Pancreas (tissue), 10 donors: ENCODE measurements around the gene BAK1. TPM values are rescaled to one million over a fixed set of nuclear protein-coding genes. Genes with fewer than 3 reads are reported as not detected.

Experiments used
- ATAC-seq, 4 donors: fragments of 200-7000 bp; cut with Tn5 transposase; one replicate each; pipeline versions ENCODE4 v1.8.0 to v1.9.1; 2020; ENCODE audit warnings: mild to moderate bottlenecking in 4 of 4, moderate library complexity in 4 of 4
- DNase-seq, 6 donors: peaks; one replicate each; pipeline ENCODE4 v3.0.0-alpha.2; 2020
- FAIRE-seq: peaks from 2 replicates; lab custom pipeline; 2012; peaks lifted over from hg19 to GRCh38; lab: Jason Lieb, UNC
- H3K27ac ChIP-seq, 4 donors: fragments of 200-600 bp; sonication (generic); 1 replicate in 3 of 4; 2 replicates in 1 of 4; pipeline versions ENCODE4 v1.5.0 to v1.8.0; 2020
- H3K27me3 ChIP-seq, 4 donors: fragments of 200-600 bp; one replicate each; pipeline ENCODE4 v1.8.0; 2021
- H3K36me3 ChIP-seq, 3 donors: fragments of 200-600 bp; sonication (generic) in 1 of 3; one replicate each; pipeline versions ENCODE4 v1.5.0 to v1.8.0; 2020 to 2021
- H3K4me1 ChIP-seq, 3 donors: fragments of 200-600 bp; one replicate each; pipeline ENCODE4 v1.8.0; 2021
- H3K4me3 ChIP-seq, 4 donors: fragments of 200-600 bp; sonication (generic) in 2 of 4; one replicate each; pipeline versions ENCODE4 v1.5.0 to v1.8.0; 2020 to 2021
- H3K9me3 ChIP-seq, 4 donors: fragments of 200-600 bp; one replicate each; pipeline ENCODE4 v1.8.0; 2021
- CTCF ChIP-seq, 4 donors: fragments of 200-600 bp; sonication (generic) in 3 of 4; IDR thresholded peaks; one replicate each; pipeline versions ENCODE4 v1.5.0 to v1.8.0; 2021; ENCODE audit warnings: antibody characterized with exemption in 4 of 4
- WGBS, 2 donors: extraction: QIAGEN DNeasy Blood & Tissue Kit; methylation state at CpG; one replicate each; pipeline ENCODE4 v1.1.7; 2013; 5-methylcytosine and 5-hydroxymethylcytosine counted together
- intact Hi-C, 3 donors: fragments of 100-400 bp; cut with DNase I; formaldehyde crosslinking; loops; one replicate each; pipeline versions ENCODE4 v1.11.1 to v1.14.2; 2022
- polyA plus RNA-seq, 2 donors: library from polyadenylated mRNA; stranded (reverse); fragments of 200-250 nt; gene quantifications; one replicate each; pipeline ENCODE4 v1.2.3, GENCODE V29; 2013
- total RNA-seq, 6 donors: library from RNA; stranded (reverse); fragmentation: NEBNext Ultra II Directional in 4 of 6; extraction: Animal tissue kit (Norgen Biotek cat#: 25700) in 4 of 6; gene quantifications; one replicate each; pipeline versions ENCODE4 v1.2.1 to v1.2.4, GENCODE V29; 2021 to 2023
- donor health status: healthy with polysubstance abuse.
- donor health status: DM: no; HTN: no; CAD: no; lungs with moderate emphysema.
- donor health status: DM: no; HTN: no; CAD: no.
- donor health status: control.
- donor health status: control.
- donor health status: Bipolar disorder and iron deficiency.
- donor health status: DM: yes; HTN: yes; CAD: no.
- donor health status: DM: no; HTN: no; CAD: no.
- donor health status: DM: no; HTN: no; CAD: no.
- donor health status: DM: yes; HTN: yes; CAD: no.

The BAK1 gene
- total and polyA plus RNA-seq, 8 donors = 5.6 to 11.2 (median 7.3) TPM

- FAIRE-seq (no peak), ATAC-seq (peak in 3 of 4 donors; percentile 7 to 23 (median 13)), DNase-seq (no peak)
- no peak overlapping the region for H3K4me3 ChIP-seq
- intact Hi-C loops = loop anchor here in 2 of 3 donors (5.0 to 10.0 kb wide), 4 partner anchors 45 to 565 kb away; no protein-coding TSS in a partner anchor
- no peak for TF ChIP-seq CTCF (IDR thresholded peaks at IDR 0.05)
- peaks cover 12 to 19% (median 14%) of the 10 kb centered on the region in 3 donors for H3K4me1 ChIP-seq
- peak overlapping the region; percentile 80 to 92 (median 91) for H3K27ac ChIP-seq
- no peaks in the 10 kb centered on the region for H3K36me3 ChIP-seq
- no peaks in the 10 kb centered on the region for H3K27me3 ChIP-seq
- no peaks in the 10 kb centered on the region for H3K9me3 ChIP-seq
- WGBS, 2 donors = 34 to 35% methylated on average over 3 to 4 of the region's 4 CpGs
Measured at GRCh38 chr6:33589392-33589730, 9.3 kb upstream of the BAK1 start.

- Histone ChIP-seq H3K27ac (peak overlapping the region in 3 of 4 donors; percentile 91 to 92 (median 91)), H3K4me1 (peaks cover 12 to 19% (median 14%) of the 10 kb centered on the region in 3 donors), H3K4me3 (no peak overlapping the region), H3K36me3 (no peaks in the 10 kb centered on the region), H3K9me3 (no peaks in the 10 kb centered on the region), H3K27me3 (no peaks in the 10 kb centered on the region)
- FAIRE-seq (no peak), ATAC-seq (no peak), DNase-seq (no peak)
- intact Hi-C loops = loop anchor here in 2 of 3 donors (5.0 to 10.0 kb wide), 4 partner anchors 46 to 566 kb away; no protein-coding TSS in a partner anchor
- WGBS, 2 donors = 75 to 86% methylated on average over 4 of the region's 4 CpGs
- no peak for TF ChIP-seq CTCF (IDR thresholded peaks at IDR 0.05)
Measured at GRCh38 chr6:33588894-33589293, 8.8 kb upstream of the BAK1 start.

- no peak for TF ChIP-seq CTCF (IDR thresholded peaks at IDR 0.05)
- no peaks in the 10 kb centered on the region for H3K9me3 ChIP-seq
- intact Hi-C loops = loop anchor here in 2 of 3 donors (5.0 to 10.0 kb wide), 4 partner anchors 47 to 567 kb away; no protein-coding TSS in a partner anchor
- ATAC-seq = no peak
- H3K27me3 ChIP-seq = no peaks in the 10 kb centered on the region
- DNase-seq = no peak
- no peaks in the 10 kb centered on the region for H3K36me3 ChIP-seq
- peaks cover 12 to 19% (median 14%) of the 10 kb centered on the region in 3 donors for H3K4me1 ChIP-seq
- H3K4me3 ChIP-seq = no peak overlapping the region
- no peak overlapping the region for H3K27ac ChIP-seq
- FAIRE-seq = no peak
- 67 to 69% methylated on average over 8 of the region's 8 CpGs for WGBS, 2 donors
Measured at GRCh38 chr6:33587529-33587928, 7.5 kb upstream of the BAK1 start.

GRCh38 chr6:33586108-33586640 lies 6.1 kb upstream of the BAK1 start:
- FAIRE-seq = no peak
- no peaks in the 10 kb centered on the region for H3K27me3 ChIP-seq
- TF ChIP-seq CTCF (IDR thresholded peaks at IDR 0.05) = no peak

More at GRCh38 chr6:33586108-33586640, 6.1 kb upstream of the BAK1 start:
- H3K36me3 ChIP-seq = no peaks in the 10 kb centered on the region
- whole genome bisulfite sequencing, 2 donors = 57 to 66% methylated on average over 9 of the region's 9 CpGs
- H3K4me3 ChIP-seq = no peak overlapping the region
- peaks cover 12 to 17% (median 14%) of the 10 kb centered on the region in 3 donors for H3K4me1 ChIP-seq
- no peaks in the 10 kb centered on the region for H3K9me3 ChIP-seq
- intact Hi-C loops = loop anchor here in 2 of 3 donors (5.0 to 10.0 kb wide), 4 partner anchors 49 to 569 kb away; no protein-coding TSS in a partner anchor
- no peak for DNase-seq
- no peak for ATAC-seq
- H3K27ac ChIP-seq = no peak overlapping the region
